A673 (cell line): Measurements from ENCODE around the gene EHD4.

Experiments
- CTCF ChIP-seq: fragments of 300-800, 200-600 bp; sonication (generic); conservative IDR thresholded peaks from 2 replicates; pipeline ENCODE4 v1.5.1; 2017; ENCODE audit warnings: low read depth, mild to moderate bottlenecking, antibody characterized with exemption, low read length, moderate library complexity, mixed read lengths
- EZH2 ChIP-seq: fragments of 200-600 bp; sonication (generic); IDR thresholded peaks from 2 replicates; pipeline ENCODE4 v1.6.1; 2017; ENCODE audit warnings: borderline replicate concordance, low read depth, mild to moderate bottlenecking, mixed read lengths, antibody characterized with exemption, low read length; ENCODE audit not compliant: poor library complexity, severe bottlenecking

GRCh38 chr15:41969851-41970431 lies 2.4 kb downstream of the EHD4 start:
- TF ChIP-seq CTCF (no peak), EZH2 (no peak)
